Breast epithelium (tissue), 4 donors: ENCODE measurements around the gene NOS1AP. TPM values are rescaled to one million over a fixed set of nuclear protein-coding genes. Genes with fewer than 3 reads are reported as not detected.

Source experiments
- DNase-seq, 2 donors: peaks; one replicate each; pipeline ENCODE4 v3.0.0-alpha.2; 2019; ENCODE audit warnings: low spot score in 2 of 2
- H3K27ac ChIP-seq, 2 donors: fragments of 200-600 bp; sonication (generic) in 1 of 2; one replicate each; pipeline ENCODE4 v1.5.1; 2016 to 2019; ENCODE audit warnings: mild to moderate bottlenecking in 1 of 2
- H3K27me3 ChIP-seq, 2 donors: fragments of 200-600 bp; sonication (generic) in 1 of 2; one replicate each; pipeline versions ENCODE4 v1.5.1 to v1.6.0; 2017 to 2019; ENCODE audit warnings: control low read depth in 1 of 2, mild to moderate bottlenecking in 1 of 2
- H3K36me3 ChIP-seq: fragments of 200-600 bp; one replicate; pipeline ENCODE4 v1.5.1; 2019
- H3K4me1 ChIP-seq, 2 donors: fragments of 200-600 bp; sonication (generic); one replicate each; pipeline ENCODE4 v1.5.1; 2016 to 2019; ENCODE audit warnings: control low read depth in 1 of 2
- H3K4me3 ChIP-seq, 3 donors: fragments of 200-600 bp; sonication (generic); 1 replicate in 2 of 3; 2 replicates in 1 of 3; pipeline ENCODE4 v1.5.1; 2016 to 2019; ENCODE audit warnings: mild to moderate bottlenecking in 3 of 3, moderate library complexity in 2 of 3
- H3K9me3 ChIP-seq, 2 donors: fragments of 200-600 bp; sonication (generic) in 1 of 2; one replicate each; pipeline ENCODE4 v1.5.1; 2016 to 2019; ENCODE audit warnings: control low read depth in 1 of 2
- CTCF ChIP-seq, 3 donors: fragments of 450-650 bp; IDR thresholded peaks; one replicate each; pipeline ENCODE4 v1.5.1; 2016 to 2017; ENCODE audit warnings: antibody characterized with exemption in 3 of 3, mild to moderate bottlenecking in 3 of 3, moderate library complexity in 3 of 3
- POLR2A ChIP-seq: fragments of 450-650 bp; IDR thresholded peaks from one replicate; pipeline ENCODE4 v1.6.1; 2016; ENCODE audit warnings: antibody characterized with exemption, mild to moderate bottlenecking, moderate library complexity
- POLR2AphosphoS5 ChIP-seq, 3 donors: sonication (generic); formaldehyde crosslinking; IDR thresholded peaks; one replicate each; pipeline ENCODE4 v1.6.1; 2017; ENCODE audit warnings: antibody characterized with exemption in 3 of 3
- intact Hi-C: fragments of 100-400 bp; cut with DNase I; formaldehyde crosslinking; loops from one replicate; pipeline ENCODE4 v1.15.1; 2023; ENCODE audit warnings: low total_unique reads
- total RNA-seq, 3 donors: library from RNA; depleted of rRNA; stranded (reverse); fragments of >200 nt; gene quantifications; one replicate each; pipeline ENCODE4 v1.1.0, GENCODE V29; 2016

Gene NOS1AP
- total RNA-seq, 3 donors from 2014 or later: 2.2 to 17.6 (median 11.8) TPM

GRCh38 chr1:162370721-162371120 lies 301.2 kb downstream of the NOS1AP start:
- Histone ChIP-seq H3K27ac (no peak overlapping the region), H3K36me3 (no peaks in the 10 kb centered on the region), H3K4me3 (no peak overlapping the region), H3K4me1 (no peaks in the 10 kb centered on the region), H3K27me3 (no peaks in the 10 kb centered on the region), H3K9me3 (no peaks in the 10 kb centered on the region)
- DNase-seq: no peak
- intact Hi-C loops: no loop called here
- no peak for TF ChIP-seq POLR2AphosphoS5 (IDR thresholded peaks at IDR 0.05)
- no peak for TF ChIP-seq CTCF (IDR thresholded peaks at IDR 0.05)

GRCh38 chr1:162371611-162372010 lies 302.1 kb downstream of the NOS1AP start:
- Histone ChIP-seq H3K27ac (no peak overlapping the region), H3K4me1 (no peaks in the 10 kb centered on the region), H3K27me3 (no peaks in the 10 kb centered on the region), H3K4me3 (no peak overlapping the region), H3K9me3 (no peaks in the 10 kb centered on the region), H3K36me3 (no peaks in the 10 kb centered on the region)
- intact Hi-C loops: no loop called here
- no peak for DNase-seq
- no peak for TF ChIP-seq POLR2A
- TF ChIP-seq CTCF (IDR thresholded peaks at IDR 0.05): no peak
- no peak for TF ChIP-seq POLR2AphosphoS5 (IDR thresholded peaks at IDR 0.05)

- H3K9me3 ChIP-seq: no peaks in the 10 kb centered on the region
- peak; percentile 42 to 49 for DNase-seq
- no peaks in the 10 kb centered on the region for H3K27me3 ChIP-seq
- intact Hi-C loops: no loop called here
- H3K36me3 ChIP-seq: no peaks in the 10 kb centered on the region
- no peak overlapping the region for H3K4me3 ChIP-seq
- TF ChIP-seq CTCF (IDR thresholded peaks at IDR 0.05) (no peak), POLR2AphosphoS5 (IDR thresholded peaks at IDR 0.05) (no peak), POLR2A (no peak)
- no peak overlapping the region for H3K27ac ChIP-seq
- H3K4me1 ChIP-seq: no peaks in the 10 kb centered on the region
Measured at GRCh38 chr1:162372159-162373071, 302.9 kb downstream of the NOS1AP start.

GRCh38 chr1:162373072-162373427 lies 303.6 kb downstream of the NOS1AP start:
- no peak for DNase-seq
- Histone ChIP-seq H3K4me1 (no peaks in the 10 kb centered on the region), H3K9me3 (no peaks in the 10 kb centered on the region), H3K36me3 (no peaks in the 10 kb centered on the region), H3K27ac (no peak overlapping the region), H3K4me3 (no peak overlapping the region), H3K27me3 (no peaks in the 10 kb centered on the region)
- intact Hi-C loops: no loop called here
- TF ChIP-seq POLR2AphosphoS5 (IDR thresholded peaks at IDR 0.05): no peak
- TF ChIP-seq CTCF (IDR thresholded peaks at IDR 0.05): no peak
- no peak for TF ChIP-seq POLR2A

- H3K9me3 ChIP-seq: no peaks in the 10 kb centered on the region
- H3K27me3 ChIP-seq: no peaks in the 10 kb centered on the region
Measured at GRCh38 chr1:162373541-162374260, 304.2 kb downstream of the NOS1AP start.

More at GRCh38 chr1:162373541-162374260, 304.2 kb downstream of the NOS1AP start:
- no peaks in the 10 kb centered on the region for H3K36me3 ChIP-seq
- H3K27ac ChIP-seq: no peak overlapping the region
- DNase-seq: peak in 1 of 2 donors; percentile 27
- TF ChIP-seq CTCF (IDR thresholded peaks at IDR 0.05) (no peak), POLR2A (no peak), POLR2AphosphoS5 (IDR thresholded peaks at IDR 0.05) (no peak)
- H3K4me3 ChIP-seq: no peak overlapping the region
- intact Hi-C loops: no loop called here
- no peaks in the 10 kb centered on the region for H3K4me1 ChIP-seq
